Measurements from ENCODE around the gene CYFIP1.

The CYFIP1 gene

GRCh38 chr15:22948056-22948455 is 32.1 kb downstream of the CYFIP1 start:
- no peak for DNase-seq
- H3K4me3 Mint-ChIP-seq: no peak overlapping the region
- no peak overlapping the region for H3K27ac Mint-ChIP-seq
- peaks cover 4% of the 10 kb centered on the region for H3K36me3 Mint-ChIP-seq (ENCODE audit: low read depth)
- H3K27me3 Mint-ChIP-seq: peaks cover 2% of the 10 kb centered on the region
- peaks cover 13% of the 10 kb centered on the region for H3K4me1 Mint-ChIP-seq (ENCODE audit: low read depth)
- no peaks in the 10 kb centered on the region for H3K9me3 Mint-ChIP-seq

DNA sequence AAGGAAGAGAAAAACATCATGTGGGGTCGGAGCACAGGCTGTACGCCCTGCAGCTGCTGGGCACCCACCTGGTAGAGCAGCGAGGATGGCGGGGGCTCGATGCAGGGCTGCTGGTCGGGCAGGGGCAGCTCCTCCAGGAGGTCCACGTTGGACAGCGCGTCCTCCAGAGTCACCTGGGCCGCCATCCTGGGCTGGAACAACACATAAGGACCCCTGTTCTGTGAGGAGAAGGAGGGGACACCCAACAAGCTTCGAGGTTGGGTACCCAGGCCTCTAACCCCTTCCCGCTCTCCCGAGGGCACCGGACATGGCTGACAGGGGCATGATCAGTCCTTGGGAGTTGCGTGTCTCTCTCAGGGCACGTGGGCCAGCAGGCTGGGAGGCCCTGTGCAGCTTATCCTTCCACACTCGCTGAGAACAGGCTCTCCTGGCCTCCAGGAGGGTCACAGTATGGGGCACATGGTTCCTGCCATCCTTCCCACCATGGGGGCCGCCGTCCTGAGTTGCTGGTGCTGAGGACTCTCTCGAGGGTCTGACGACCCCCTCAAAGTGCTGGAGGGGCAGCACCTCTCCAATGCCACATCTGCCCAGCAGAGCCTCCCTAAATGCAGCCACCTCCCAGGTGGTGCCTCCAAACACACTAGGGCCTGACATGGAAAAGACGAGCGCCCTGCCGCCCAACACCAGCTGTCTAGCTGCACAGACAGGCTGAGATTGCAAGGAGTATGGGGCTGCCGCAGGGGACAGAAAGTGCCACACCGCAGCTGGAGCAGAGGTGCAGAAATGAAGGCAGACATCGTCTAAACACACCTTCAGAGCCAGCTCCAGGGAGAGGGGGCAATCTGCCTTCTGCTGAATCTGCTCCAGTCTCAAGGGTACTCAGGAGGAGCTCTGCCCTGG is 32.8 kb downstream of the CYFIP1 start:
- peaks cover 2% of the 10 kb centered on the region for H3K27me3 Mint-ChIP-seq
- no peak overlapping the region for H3K27ac Mint-ChIP-seq
- no peaks in the 10 kb centered on the region for H3K9me3 Mint-ChIP-seq
- peaks cover 5% of the 10 kb centered on the region for H3K36me3 Mint-ChIP-seq (ENCODE audit: low read depth)
- no peak for DNase-seq
- no peak overlapping the region for H3K4me3 Mint-ChIP-seq
- H3K4me1 Mint-ChIP-seq (ENCODE audit: low read depth): peaks cover 13% of the 10 kb centered on the region

GRCh38 chr15:22945071-22945470 is 35.1 kb downstream of the CYFIP1 start:
- H3K9me3 Mint-ChIP-seq: no peaks in the 10 kb centered on the region

GRCh38 chr15:22944651-22945050 is 35.5 kb downstream of the CYFIP1 start:
- no peak for DNase-seq
- Mint-ChIP-seq H3K4me3 (no peak overlapping the region), H3K36me3 (ENCODE audit: low read depth) (peaks cover 8% of the 10 kb centered on the region), H3K27ac (no peak overlapping the region), H3K9me3 (no peaks in the 10 kb centered on the region), H3K4me1 (ENCODE audit: low read depth) (peaks cover 13% of the 10 kb centered on the region), H3K27me3 (peaks cover 2% of the 10 kb centered on the region)

More at GRCh38 chr15:22945071-22945470, 35.1 kb downstream of the CYFIP1 start:
- H3K27ac Mint-ChIP-seq: no peak overlapping the region
- peaks cover 2% of the 10 kb centered on the region for H3K27me3 Mint-ChIP-seq
- H3K4me3 Mint-ChIP-seq: no peak overlapping the region
- peaks cover 13% of the 10 kb centered on the region for H3K4me1 Mint-ChIP-seq (ENCODE audit: low read depth)
- no peak for DNase-seq
- peaks cover 8% of the 10 kb centered on the region for H3K36me3 Mint-ChIP-seq (ENCODE audit: low read depth)

DNA sequence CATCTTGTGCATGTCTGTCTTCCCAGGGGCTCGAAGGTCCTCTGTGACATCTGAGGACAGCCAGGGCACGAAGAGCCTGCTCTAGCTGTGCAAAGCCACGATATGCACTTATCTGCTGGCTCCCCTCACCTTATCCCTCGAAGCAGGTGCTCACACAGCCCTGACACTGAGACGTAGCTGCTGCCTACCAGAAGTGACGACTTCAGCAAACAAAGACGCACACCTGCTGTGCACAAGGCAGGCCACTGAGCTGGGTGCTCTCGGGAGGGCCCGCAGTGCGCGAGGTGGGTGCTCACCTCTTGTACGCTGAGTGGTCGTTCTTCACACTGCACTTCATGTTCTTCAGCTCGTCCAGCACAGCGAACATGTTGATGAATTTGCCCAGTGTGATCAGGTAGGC is 37.3 kb downstream of the CYFIP1 start:
- DNase-seq: no peak
- H3K36me3 Mint-ChIP-seq (ENCODE audit: low read depth): peaks cover 10% of the 10 kb centered on the region
- no peaks in the 10 kb centered on the region for H3K4me1 Mint-ChIP-seq (ENCODE audit: low read depth)
- H3K4me3 Mint-ChIP-seq: no peak overlapping the region
- no peak overlapping the region for H3K27ac Mint-ChIP-seq
- no peaks in the 10 kb centered on the region for H3K9me3 Mint-ChIP-seq
- no peaks in the 10 kb centered on the region for H3K27me3 Mint-ChIP-seq

DNA sequence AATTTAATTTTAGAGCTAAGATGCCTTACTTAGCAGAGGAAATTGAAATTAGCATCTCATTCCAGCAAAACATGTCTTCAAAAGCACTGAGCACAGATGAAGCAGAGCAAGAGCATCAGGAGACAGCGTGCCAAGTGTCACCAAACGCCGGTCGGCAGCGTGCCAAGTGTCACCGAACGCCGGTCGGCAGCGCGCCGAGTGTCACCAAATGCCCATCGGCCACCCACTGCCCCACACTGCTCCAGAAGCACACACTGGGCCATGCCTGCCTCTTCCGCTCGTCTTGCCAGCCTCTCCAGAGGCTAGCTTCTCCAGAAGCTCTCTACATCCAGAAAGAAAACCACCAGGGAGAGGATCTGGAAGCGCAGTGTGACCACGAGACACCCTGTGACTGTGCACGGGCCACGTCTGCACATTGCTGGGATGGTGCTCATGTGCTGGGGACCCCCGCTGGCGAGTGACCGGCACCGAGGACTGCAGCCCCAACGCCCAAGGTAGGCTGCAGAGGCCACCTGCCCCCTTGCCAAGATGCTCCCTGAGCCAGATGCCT is 37.8 kb downstream of the CYFIP1 start:
- H3K4me3 Mint-ChIP-seq: no peak overlapping the region
- no peaks in the 10 kb centered on the region for H3K4me1 Mint-ChIP-seq (ENCODE audit: low read depth)
- peaks cover 10% of the 10 kb centered on the region for H3K36me3 Mint-ChIP-seq (ENCODE audit: low read depth)
- H3K27me3 Mint-ChIP-seq: no peaks in the 10 kb centered on the region
- no peak overlapping the region for H3K27ac Mint-ChIP-seq
- no peaks in the 10 kb centered on the region for H3K9me3 Mint-ChIP-seq
- no peak for DNase-seq

DNA sequence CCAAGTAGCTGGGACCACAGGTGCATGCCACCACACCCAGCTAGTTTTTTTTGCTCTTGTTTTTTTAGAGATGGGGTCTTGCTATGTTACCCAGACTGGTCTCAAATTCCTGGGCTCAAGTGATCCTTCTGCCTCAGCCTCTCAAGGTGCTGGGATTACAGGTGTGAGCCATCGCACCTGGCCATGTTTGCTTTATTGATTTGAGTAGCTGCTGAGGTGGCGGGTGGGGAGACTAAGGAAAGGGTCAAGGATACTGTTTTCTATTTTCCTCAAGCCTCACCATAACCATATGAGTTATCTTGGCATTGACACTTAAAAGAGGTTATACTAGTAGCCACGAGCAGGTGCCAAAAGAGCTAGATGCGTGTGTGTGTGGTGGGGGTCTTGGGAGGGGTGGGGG is 39.0 kb downstream of the CYFIP1 start:
- Mint-ChIP-seq H3K4me1 (ENCODE audit: low read depth) (no peaks in the 10 kb centered on the region), H3K9me3 (no peaks in the 10 kb centered on the region), H3K4me3 (no peak overlapping the region), H3K36me3 (ENCODE audit: low read depth) (peaks cover 10% of the 10 kb centered on the region), H3K27me3 (no peaks in the 10 kb centered on the region), H3K27ac (no peak overlapping the region)
- DNase-seq: no peak

GRCh38 chr15:22939652-22940061 is 40.5 kb downstream of the CYFIP1 start:
- Mint-ChIP-seq H3K4me1 (ENCODE audit: low read depth) (no peaks in the 10 kb centered on the region), H3K27ac (no peak overlapping the region)

GRCh38 chr15:22939051-22939450 is 41.1 kb downstream of the CYFIP1 start:
- no peaks in the 10 kb centered on the region for H3K9me3 Mint-ChIP-seq
- no peak overlapping the region for H3K27ac Mint-ChIP-seq
- DNase-seq: no peak
- H3K27me3 Mint-ChIP-seq: no peaks in the 10 kb centered on the region
- H3K36me3 Mint-ChIP-seq (ENCODE audit: low read depth): peaks cover 10% of the 10 kb centered on the region
- no peak overlapping the region for H3K4me3 Mint-ChIP-seq
- no peaks in the 10 kb centered on the region for H3K4me1 Mint-ChIP-seq (ENCODE audit: low read depth)

More at GRCh38 chr15:22939652-22940061, 40.5 kb downstream of the CYFIP1 start:
- Mint-ChIP-seq H3K9me3 (no peaks in the 10 kb centered on the region), H3K4me3 (no peak overlapping the region), H3K27me3 (no peaks in the 10 kb centered on the region), H3K36me3 (ENCODE audit: low read depth) (peaks cover 10% of the 10 kb centered on the region)
- DNase-seq: no peak

DNA sequence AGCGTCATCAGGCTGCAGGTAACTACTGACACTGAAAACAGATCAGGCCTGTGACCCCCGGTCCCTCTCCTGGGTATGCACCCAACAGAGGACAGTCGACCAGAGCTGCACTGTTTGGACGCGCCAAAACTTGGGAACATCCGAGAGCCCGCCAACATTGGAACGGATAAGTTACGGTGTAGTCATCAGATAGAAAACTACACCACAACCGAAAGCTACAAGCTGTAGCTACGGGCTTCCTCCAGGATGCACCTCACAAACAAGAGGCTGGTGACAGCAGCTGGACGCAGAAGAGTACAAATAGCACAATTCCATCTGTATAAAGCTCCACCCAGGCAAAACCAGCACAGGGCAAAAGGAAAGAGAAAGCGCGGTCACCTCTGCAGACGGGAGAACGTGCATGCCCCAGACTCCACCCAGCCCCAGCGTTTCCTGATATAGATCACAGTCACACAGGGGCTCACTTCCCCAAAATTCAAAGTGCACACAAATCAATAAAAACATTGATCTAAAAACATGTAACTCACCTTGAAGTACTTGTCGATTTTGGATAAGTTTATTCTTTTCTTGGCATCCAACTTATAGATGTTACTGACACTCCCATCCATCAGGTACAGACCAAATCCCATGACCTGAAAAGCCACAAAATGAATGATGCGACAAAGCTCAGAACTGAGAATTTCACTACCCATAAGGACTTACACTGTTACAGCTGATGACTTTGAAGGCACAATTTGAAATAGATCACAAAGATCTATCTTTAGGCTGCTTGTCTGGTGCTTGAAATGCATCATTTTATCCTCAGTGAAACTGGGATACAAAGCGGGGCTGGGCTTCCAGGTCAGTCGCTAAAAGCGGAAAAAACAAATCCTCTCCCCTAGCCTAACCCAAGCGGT is 43.3 kb downstream of the CYFIP1 start:
- H3K36me3 Mint-ChIP-seq (ENCODE audit: low read depth): peaks cover 14% of the 10 kb centered on the region
- H3K4me3 Mint-ChIP-seq: no peak overlapping the region
- H3K27ac Mint-ChIP-seq: no peak overlapping the region
- no peaks in the 10 kb centered on the region for H3K4me1 Mint-ChIP-seq (ENCODE audit: low read depth)
- no peak for DNase-seq
- H3K9me3 Mint-ChIP-seq: no peaks in the 10 kb centered on the region
- H3K27me3 Mint-ChIP-seq: no peaks in the 10 kb centered on the region

DNA sequence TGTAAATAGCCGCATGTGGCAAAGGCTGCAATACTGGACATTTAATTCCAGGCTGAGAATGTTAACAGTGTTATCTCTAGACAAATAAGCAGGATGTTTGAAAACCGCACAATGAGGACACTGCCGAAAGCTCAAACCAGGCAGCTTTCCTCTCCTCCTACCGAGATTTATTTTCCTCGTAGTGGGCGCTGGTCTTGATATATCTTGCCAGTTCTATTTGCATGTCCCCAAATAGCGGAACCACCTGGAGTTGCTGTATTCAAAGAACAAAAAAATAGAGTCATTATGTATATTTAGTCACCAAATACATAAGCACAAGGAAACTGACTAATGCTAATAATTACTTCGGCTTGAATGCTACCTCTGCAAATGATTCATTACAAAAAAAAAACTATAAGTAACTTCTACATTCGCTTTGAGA is 46.5 kb downstream of the CYFIP1 start:
- Mint-ChIP-seq H3K27ac (no peak overlapping the region), H3K4me1 (ENCODE audit: low read depth) (no peaks in the 10 kb centered on the region), H3K9me3 (no peaks in the 10 kb centered on the region), H3K27me3 (no peaks in the 10 kb centered on the region), H3K36me3 (ENCODE audit: low read depth) (peaks cover 14% of the 10 kb centered on the region), H3K4me3 (no peak overlapping the region)
- no peak for DNase-seq

DNA sequence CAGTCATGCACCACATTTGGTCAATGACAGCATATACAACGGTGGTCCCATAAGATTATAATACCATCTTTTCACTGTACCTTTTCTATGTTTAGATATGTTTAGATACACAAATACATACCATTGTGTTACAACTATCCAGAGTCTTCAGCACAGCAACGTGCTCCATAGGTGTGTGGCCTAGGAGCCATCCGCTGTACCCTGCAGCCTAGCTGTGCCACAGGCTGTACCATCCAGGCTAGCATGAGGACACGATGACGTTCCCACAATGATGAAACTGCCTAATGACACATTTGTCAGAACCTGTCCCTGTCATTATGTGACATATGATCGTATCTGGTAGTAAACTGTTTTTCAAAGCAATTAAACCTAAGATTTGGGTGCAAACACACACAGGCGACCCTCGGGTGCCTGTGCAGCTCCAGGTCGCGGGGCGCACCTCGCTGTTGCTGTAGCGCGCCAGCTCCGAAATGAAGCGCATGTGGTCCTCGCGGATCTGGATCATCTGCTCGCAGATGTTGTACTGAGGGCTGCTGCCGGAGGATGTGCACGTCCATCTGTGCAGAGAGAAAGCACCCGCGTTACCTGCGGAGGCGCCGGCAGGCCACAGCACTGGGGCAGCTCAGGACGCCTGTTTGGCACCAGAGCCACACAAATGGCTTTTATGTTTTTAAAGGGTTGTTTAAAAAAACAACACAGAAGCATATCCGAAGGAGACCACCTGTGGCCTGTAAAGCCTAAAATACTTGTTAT is 48.2 kb downstream of the CYFIP1 start:
- no peak for DNase-seq
- no peaks in the 10 kb centered on the region for H3K27me3 Mint-ChIP-seq

DNA sequence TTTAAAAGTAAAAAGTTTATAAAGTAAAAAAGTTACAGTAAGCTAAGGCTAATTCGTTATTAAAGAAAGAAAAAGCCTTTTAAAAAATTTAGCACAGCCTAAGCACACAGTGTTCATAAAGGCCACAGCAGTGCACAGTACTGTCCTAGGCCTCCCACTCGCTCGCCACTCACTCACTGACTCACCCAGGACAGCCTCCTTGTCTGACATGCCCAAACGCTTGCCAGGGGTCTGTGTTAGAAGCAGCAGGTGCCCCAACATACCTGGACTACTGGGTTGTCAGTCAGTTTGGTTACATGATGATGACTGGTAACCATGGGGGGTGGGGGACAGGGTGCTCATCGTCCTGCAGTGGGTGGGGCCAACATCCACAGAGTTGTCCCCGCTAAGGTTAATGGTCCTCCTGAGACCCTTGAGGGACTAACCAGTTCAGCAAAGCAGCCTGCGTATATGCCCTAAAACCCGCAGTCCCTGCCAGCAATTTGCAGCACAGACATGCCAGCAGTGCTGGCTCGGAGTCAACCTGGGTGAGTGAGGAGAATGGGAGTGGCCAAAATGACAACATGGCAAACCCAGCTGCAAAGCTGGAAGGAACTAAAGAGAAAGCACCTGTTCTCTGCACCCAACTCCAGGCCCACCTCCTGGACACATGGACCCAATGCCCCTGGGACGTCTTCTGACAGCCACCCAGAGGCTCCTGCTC is 49.2 kb downstream of the CYFIP1 start:
- H3K27me3 Mint-ChIP-seq: no peaks in the 10 kb centered on the region
- no peaks in the 10 kb centered on the region for H3K9me3 Mint-ChIP-seq
- H3K4me3 Mint-ChIP-seq: no peak overlapping the region
- no peaks in the 10 kb centered on the region for H3K4me1 Mint-ChIP-seq (ENCODE audit: low read depth)
- no peak for DNase-seq
- peaks cover 14% of the 10 kb centered on the region for H3K36me3 Mint-ChIP-seq (ENCODE audit: low read depth)
- no peak overlapping the region for H3K27ac Mint-ChIP-seq

More for the DNA sequence above, 48.2 kb downstream of the CYFIP1 start:
- H3K4me1 Mint-ChIP-seq (ENCODE audit: low read depth): no peaks in the 10 kb centered on the region
- H3K36me3 Mint-ChIP-seq (ENCODE audit: low read depth): peaks cover 14% of the 10 kb centered on the region
- H3K9me3 Mint-ChIP-seq: no peaks in the 10 kb centered on the region
- H3K27ac Mint-ChIP-seq: no peak overlapping the region
- H3K4me3 Mint-ChIP-seq: no peak overlapping the region
